Fibroblast of lung (primary cell): ENCODE data around the gene TRIM49D2.
"Not testable (repeated sequence)": the region's sequence is repeated elsewhere in the genome, so short reads cannot be mapped to it uniquely, and the experiment has no call there.

ENCODE experiments used
- CTCF ChIP-seq, 2 donors: IDR thresholded peaks in 1 of 2; conservative IDR thresholded peaks in 1 of 2; 1 replicate in 1 of 2; 2 replicates in 1 of 2; pipeline ENCODE4 v1.5.1; 2011 to 2012; ENCODE audit warnings: low read length in 2 of 2, control low read depth in 1 of 2, inconsistent platforms in 1 of 2, low read depth in 1 of 2, mild to moderate bottlenecking in 1 of 2
- EZH2 ChIP-seq: IDR thresholded peaks from 2 replicates; pipeline ENCODE4 v1.5.1; 2012; ENCODE audit warnings: low read length, control low read depth, mild to moderate bottlenecking; ENCODE audit errors: missing control alignments

DNA sequence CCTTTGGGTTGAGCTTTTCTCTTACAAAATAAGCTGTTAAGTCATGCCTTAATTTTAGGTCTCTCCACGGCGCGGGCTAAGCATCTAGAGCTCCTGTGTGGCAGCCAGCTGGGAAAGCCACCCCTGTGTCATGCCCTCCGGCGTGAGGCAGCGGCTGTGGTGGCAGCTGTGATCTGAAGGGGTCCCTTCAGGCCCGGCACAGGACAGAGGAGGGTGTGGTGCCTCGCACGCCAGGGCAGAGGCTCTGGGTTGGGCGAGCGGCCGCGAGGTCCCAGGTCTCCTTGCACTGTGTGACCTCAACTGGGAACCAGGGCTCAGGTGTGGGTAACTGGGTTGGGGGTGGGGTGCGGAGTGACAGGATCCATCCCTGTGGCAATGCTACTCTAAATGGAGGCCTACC, 23.1 kb upstream of the TRIM49D2 start:
- not testable (repeated sequence) for TF ChIP-seq CTCF (conservative IDR thresholded peaks at IDR 0.05 in 1 of 2, IDR thresholded peaks at IDR 0.05 in 1 of 2; ENCODE audit: low read depth in 1 of 2, low read length in 2 of 2); EZH2
